Activated T-helper 1 cell treated with anti-CD3 and anti-CD28 coated beads, Interleukin-12 subunit alpha, Interleukin-12 subunit beta, Interleukin-2, Interleukin-4 antibody, amounts not matched to agents 30 ng/mL and 10 ng/mL and 1 ng/mL, durations not matched to agents 14 hours and 24 hours and 36 hours (primary cell): ENCODE data around the gene STAC. TPM values are rescaled to one million over a fixed set of nuclear protein-coding genes. Genes with fewer than 3 reads are reported as not detected.

Experiments used
- DNase-seq: peaks from one replicate; pipeline ENCODE4 v3.0.0; 2021; ENCODE audit warnings: low spot score
- H3K27ac Mint-ChIP-seq: one replicate; pipeline ENCODE4 v1.8.0; 2021; ENCODE audit warnings: mild to moderate bottlenecking, mixed read lengths
- H3K27me3 Mint-ChIP-seq: one replicate; pipeline ENCODE4 v1.8.0; 2022; ENCODE audit warnings: mild to moderate bottlenecking, moderate library complexity, mixed read lengths; ENCODE audit not compliant: insufficient read depth
- H3K36me3 Mint-ChIP-seq: one replicate; pipeline ENCODE4 v1.8.0; 2021; ENCODE audit warnings: low read depth, mixed read lengths
- H3K4me1 Mint-ChIP-seq: one replicate; pipeline ENCODE4 v1.8.0; 2021; ENCODE audit warnings: low read depth, mixed read lengths
- H3K4me3 Mint-ChIP-seq: one replicate; pipeline ENCODE4 v1.8.0; 2021; ENCODE audit warnings: mild to moderate bottlenecking, moderate library complexity, mixed read lengths
- H3K9me3 Mint-ChIP-seq: one replicate; pipeline ENCODE4 v1.8.0; 2021; ENCODE audit warnings: mixed read lengths
- intact Hi-C: fragments of 100-400 bp; cut with micrococcal nuclease; formaldehyde crosslinking; loops from one replicate; pipeline ENCODE4 v1.15.1; 2024
- total RNA-seq: library from RNA; stranded (reverse); gene quantifications from 2 replicates; pipeline ENCODE4 v1.2.3, GENCODE V29; 2022

STAC gene
- not detected in 2 replicates for total RNA-seq

- no peak for DNase-seq
- Mint-ChIP-seq H3K4me1 (no peaks in the 10 kb centered on the region), H3K36me3 (no peaks in the 10 kb centered on the region), H3K9me3 (no peaks in the 10 kb centered on the region), H3K27ac (no peak within 1 kb of the TSS), H3K4me3 (no peak within 1 kb of the TSS), H3K27me3 (peaks cover 33% of the 10 kb centered on the region)
- intact Hi-C loops: loop anchor here (10.0 kb wide), 1 partner anchor 324 kb away; no protein-coding TSS in a partner anchor
Observed at GRCh38 chr3:36380221-36381031, at the start of gene STAC. TSS of gene STAC (plus strand) at chr3:36380504. CDS start at chr3:36380644, 140 bp downstream.

- H3K4me3 Mint-ChIP-seq: no peak overlapping the region
- H3K36me3 Mint-ChIP-seq: no peaks in the 10 kb centered on the region
- no peak for DNase-seq
- no peaks in the 10 kb centered on the region for H3K4me1 Mint-ChIP-seq
- no peaks in the 10 kb centered on the region for H3K27me3 Mint-ChIP-seq
- H3K27ac Mint-ChIP-seq: no peak overlapping the region
- intact Hi-C loops: no loop called here
- peaks cover 5% of the 10 kb centered on the region for H3K9me3 Mint-ChIP-seq
Observed at GRCh38 chr3:36332139-36332538, 48.2 kb upstream of the STAC start.

GRCh38 chr3:36362216-36362615 lies 18.1 kb upstream of the STAC start:
- DNase-seq: no peak
- Mint-ChIP-seq H3K9me3 (no peaks in the 10 kb centered on the region), H3K36me3 (no peaks in the 10 kb centered on the region), H3K4me3 (no peak overlapping the region), H3K27ac (no peak overlapping the region), H3K27me3 (no peaks in the 10 kb centered on the region), H3K4me1 (no peaks in the 10 kb centered on the region)
- intact Hi-C loops: no loop called here

GRCh38 chr3:36362973-36363372 lies 17.3 kb upstream of the STAC start:
- Mint-ChIP-seq H3K4me3 (no peak overlapping the region), H3K27ac (no peak overlapping the region), H3K36me3 (no peaks in the 10 kb centered on the region), H3K4me1 (no peaks in the 10 kb centered on the region), H3K27me3 (no peaks in the 10 kb centered on the region), H3K9me3 (no peaks in the 10 kb centered on the region)
- intact Hi-C loops: no loop called here
- DNase-seq: no peak

- H3K4me1 Mint-ChIP-seq: no peaks in the 10 kb centered on the region
Observed at GRCh38 chr3:36364260-36364659, 16.0 kb upstream of the STAC start.

GRCh38 chr3:36365829-36366228 lies 14.5 kb upstream of the STAC start:
- no peaks in the 10 kb centered on the region for H3K36me3 Mint-ChIP-seq

More at GRCh38 chr3:36364260-36364659, 16.0 kb upstream of the STAC start:
- H3K36me3 Mint-ChIP-seq: no peaks in the 10 kb centered on the region
- no peak for DNase-seq
- H3K9me3 Mint-ChIP-seq: no peaks in the 10 kb centered on the region
- no peaks in the 10 kb centered on the region for H3K27me3 Mint-ChIP-seq
- no peak overlapping the region for H3K27ac Mint-ChIP-seq
- intact Hi-C loops: no loop called here
- no peak overlapping the region for H3K4me3 Mint-ChIP-seq

GRCh38 chr3:36366308-36366707 lies 14.0 kb upstream of the STAC start:
- Mint-ChIP-seq H3K27ac (no peak overlapping the region), H3K36me3 (no peaks in the 10 kb centered on the region), H3K9me3 (no peaks in the 10 kb centered on the region), H3K27me3 (peaks cover 2% of the 10 kb centered on the region), H3K4me1 (no peaks in the 10 kb centered on the region), H3K4me3 (no peak overlapping the region)
- no peak for DNase-seq
- intact Hi-C loops: no loop called here

More at GRCh38 chr3:36365829-36366228, 14.5 kb upstream of the STAC start:
- intact Hi-C loops: no loop called here
- H3K27ac Mint-ChIP-seq: no peak overlapping the region
- H3K27me3 Mint-ChIP-seq: peaks cover 2% of the 10 kb centered on the region
- H3K4me3 Mint-ChIP-seq: no peak overlapping the region
- no peaks in the 10 kb centered on the region for H3K9me3 Mint-ChIP-seq
- H3K4me1 Mint-ChIP-seq: no peaks in the 10 kb centered on the region
- no peak for DNase-seq

GRCh38 chr3:36367912-36368573 lies 12.3 kb upstream of the STAC start:
- DNase-seq: no peak
- Mint-ChIP-seq H3K36me3 (no peaks in the 10 kb centered on the region), H3K4me3 (no peak overlapping the region), H3K27me3 (peaks cover 2% of the 10 kb centered on the region), H3K9me3 (no peaks in the 10 kb centered on the region), H3K27ac (no peak overlapping the region), H3K4me1 (no peaks in the 10 kb centered on the region)
- intact Hi-C loops: no loop called here

- intact Hi-C loops: no loop called here
- Mint-ChIP-seq H3K4me1 (no peaks in the 10 kb centered on the region), H3K36me3 (no peaks in the 10 kb centered on the region), H3K9me3 (no peaks in the 10 kb centered on the region), H3K27me3 (peaks cover 2% of the 10 kb centered on the region), H3K4me3 (no peak overlapping the region), H3K27ac (no peak overlapping the region)
- no peak for DNase-seq
Observed at GRCh38 chr3:36372534-36372935, 7.8 kb upstream of the STAC start.

GRCh38 chr3:36373084-36373483 lies 7.2 kb upstream of the STAC start:
- DNase-seq: no peak
- no peaks in the 10 kb centered on the region for H3K4me1 Mint-ChIP-seq
- H3K36me3 Mint-ChIP-seq: no peaks in the 10 kb centered on the region
- H3K9me3 Mint-ChIP-seq: no peaks in the 10 kb centered on the region
- intact Hi-C loops: no loop called here
- H3K27me3 Mint-ChIP-seq: peaks cover 2% of the 10 kb centered on the region
- no peak overlapping the region for H3K4me3 Mint-ChIP-seq
- H3K27ac Mint-ChIP-seq: no peak overlapping the region

- Mint-ChIP-seq H3K36me3 (no peaks in the 10 kb centered on the region), H3K27ac (no peak overlapping the region), H3K4me1 (no peaks in the 10 kb centered on the region), H3K4me3 (no peak overlapping the region), H3K9me3 (no peaks in the 10 kb centered on the region), H3K27me3 (peaks cover 2% of the 10 kb centered on the region)
- intact Hi-C loops: no loop called here
- DNase-seq: no peak
Observed at GRCh38 chr3:36373666-36374065, 6.6 kb upstream of the STAC start.

- Mint-ChIP-seq H3K36me3 (no peaks in the 10 kb centered on the region), H3K27me3 (peaks cover 33% of the 10 kb centered on the region), H3K9me3 (no peaks in the 10 kb centered on the region), H3K4me3 (no peak overlapping the region), H3K27ac (no peak overlapping the region), H3K4me1 (no peaks in the 10 kb centered on the region)
- intact Hi-C loops: loop anchor here (10.0 kb wide), 1 partner anchor 325 kb away; no protein-coding TSS in a partner anchor
- no peak for DNase-seq
Observed at GRCh38 chr3:36379872-36380220, 458 bp upstream of the STAC start.

- H3K36me3 Mint-ChIP-seq: no peaks in the 10 kb centered on the region
- no peak overlapping the region for H3K4me3 Mint-ChIP-seq
- H3K27me3 Mint-ChIP-seq: peaks cover 33% of the 10 kb centered on the region
- DNase-seq: no peak
- H3K4me1 Mint-ChIP-seq: no peaks in the 10 kb centered on the region
- intact Hi-C loops: loop anchor here (10.0 kb wide), 1 partner anchor 323 kb away; no protein-coding TSS in a partner anchor
- H3K27ac Mint-ChIP-seq: no peak overlapping the region
- no peaks in the 10 kb centered on the region for H3K9me3 Mint-ChIP-seq
Observed at GRCh38 chr3:36381311-36381956, 1.1 kb downstream of the STAC start.
